NCI-H446 treated with DMSO at 0.1 percent for 48 hours (cell line): ENCODE data around the gene BLM.

ENCODE experiments used
- DNase-seq: peaks from one replicate; lab custom pipeline; 2025; lab: John Stamatoyannopoulos, UW

The BLM gene

DNA sequence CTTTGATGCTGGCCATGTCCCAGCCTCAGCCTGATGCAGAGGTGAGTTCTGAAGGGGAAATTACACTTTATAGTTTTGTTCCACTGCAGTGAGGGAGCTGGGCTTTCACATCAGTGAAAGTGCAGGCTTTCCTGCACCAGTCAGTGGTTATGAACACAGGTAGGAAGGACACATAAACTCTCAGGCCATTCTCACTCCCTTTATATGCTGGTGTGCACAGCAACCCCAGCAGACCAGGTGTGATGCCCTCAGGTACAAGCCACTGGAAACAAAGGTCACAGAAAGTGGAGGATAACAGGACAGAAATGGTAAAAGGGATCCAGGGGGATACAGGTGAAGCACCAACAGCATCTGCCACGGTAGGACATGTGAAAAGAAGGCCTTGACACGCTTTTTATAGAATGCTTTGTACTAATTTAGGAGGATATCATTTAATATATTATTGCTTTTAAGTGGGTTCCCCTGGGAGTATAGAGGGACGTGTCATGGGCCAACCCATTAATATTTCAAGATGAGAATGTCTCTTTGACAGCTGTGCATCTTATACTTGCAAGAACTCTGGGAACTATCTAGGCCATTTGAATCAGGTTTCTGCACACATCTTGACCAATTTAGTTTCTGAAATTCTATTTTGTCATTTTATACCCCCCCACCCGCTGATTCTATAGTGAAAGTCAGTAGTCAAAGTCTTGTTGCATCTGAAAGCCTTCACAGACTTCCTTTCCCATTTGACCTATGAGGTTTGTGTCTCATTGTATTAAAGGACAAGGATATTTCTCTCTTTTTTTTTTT is 25.0 kb upstream of the BLM start:
- DNase-seq: no peak

DNA sequence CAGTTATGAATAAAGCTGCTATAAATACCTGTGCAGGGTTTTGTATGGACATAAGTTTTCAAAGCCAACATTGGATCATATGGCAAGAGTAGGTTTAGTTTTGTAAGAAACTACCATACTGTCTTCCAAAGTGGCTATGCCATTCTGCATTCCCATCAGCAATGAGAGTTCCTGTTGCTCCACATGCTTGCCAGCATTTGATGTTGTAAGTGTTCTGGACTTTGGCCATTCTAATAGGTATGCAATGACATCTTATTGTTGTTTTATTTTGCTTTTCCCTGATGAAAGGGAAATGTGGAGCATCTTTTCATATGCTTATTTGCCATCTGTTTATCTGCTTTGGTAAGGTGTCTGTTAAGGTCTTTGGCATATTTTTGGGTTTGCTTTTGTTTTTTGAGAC is 22.2 kb upstream of the BLM start:
- no peak for DNase-seq

DNA sequence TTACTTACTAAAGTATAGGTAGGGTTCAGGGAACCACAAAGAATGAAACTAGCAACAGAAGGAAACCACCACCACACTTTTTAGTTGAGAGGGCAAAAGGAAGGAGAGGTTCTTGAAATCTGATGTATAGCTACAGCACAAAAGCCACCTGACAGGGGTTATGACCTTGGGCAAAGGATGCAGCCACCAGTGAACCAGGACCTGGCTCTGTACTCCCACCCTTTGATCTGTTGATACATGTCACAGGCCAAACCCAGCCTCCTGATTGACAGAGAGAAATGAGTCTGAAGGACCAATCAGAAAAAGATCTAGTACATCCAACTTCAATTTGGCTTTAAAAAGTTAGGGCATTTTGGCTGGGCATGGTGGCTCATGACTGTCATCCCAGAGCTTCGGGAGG is 20.0 kb upstream of the BLM start:
- DNase-seq: no peak

DNA sequence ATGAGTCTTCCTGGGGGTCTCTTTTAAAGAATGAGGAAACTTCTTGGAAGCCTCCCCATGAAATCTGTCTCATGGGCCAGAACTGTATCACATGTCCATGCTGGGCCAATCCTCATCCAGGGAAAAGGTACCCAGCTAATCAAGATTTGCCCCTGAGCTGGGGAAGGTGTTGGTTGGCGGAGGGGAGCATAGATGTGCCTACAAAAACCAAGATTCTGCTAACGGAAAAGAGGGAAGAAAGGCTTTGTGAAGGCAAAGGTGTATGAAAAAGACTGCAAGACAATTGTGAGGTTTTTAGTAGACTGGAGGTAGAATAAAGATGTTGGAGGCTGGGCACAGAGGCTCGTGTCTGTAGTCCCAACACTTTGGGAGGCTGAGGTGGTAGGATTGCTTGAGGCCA is 18.5 kb upstream of the BLM start:
- DNase-seq: no peak

DNA sequence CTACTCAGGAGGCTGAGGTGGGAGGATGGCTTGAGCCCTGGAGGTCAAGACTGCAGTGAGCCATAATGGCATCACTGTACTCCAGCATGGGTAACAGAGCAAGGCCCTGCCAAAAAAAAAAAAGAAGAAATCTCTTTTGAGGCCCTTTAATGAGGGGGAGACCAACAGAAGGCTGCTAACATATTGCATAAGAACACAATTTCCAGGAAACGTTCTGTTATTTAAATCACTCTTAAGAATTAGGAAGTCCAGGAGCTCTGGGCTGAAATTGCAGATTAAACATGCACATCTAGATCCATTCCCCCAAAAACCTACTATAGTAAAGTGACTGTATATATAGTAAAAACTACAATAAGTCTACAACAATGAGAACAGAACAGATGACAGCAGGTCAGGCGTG is 16.1 kb upstream of the BLM start:
- DNase-seq: no peak

DNA sequence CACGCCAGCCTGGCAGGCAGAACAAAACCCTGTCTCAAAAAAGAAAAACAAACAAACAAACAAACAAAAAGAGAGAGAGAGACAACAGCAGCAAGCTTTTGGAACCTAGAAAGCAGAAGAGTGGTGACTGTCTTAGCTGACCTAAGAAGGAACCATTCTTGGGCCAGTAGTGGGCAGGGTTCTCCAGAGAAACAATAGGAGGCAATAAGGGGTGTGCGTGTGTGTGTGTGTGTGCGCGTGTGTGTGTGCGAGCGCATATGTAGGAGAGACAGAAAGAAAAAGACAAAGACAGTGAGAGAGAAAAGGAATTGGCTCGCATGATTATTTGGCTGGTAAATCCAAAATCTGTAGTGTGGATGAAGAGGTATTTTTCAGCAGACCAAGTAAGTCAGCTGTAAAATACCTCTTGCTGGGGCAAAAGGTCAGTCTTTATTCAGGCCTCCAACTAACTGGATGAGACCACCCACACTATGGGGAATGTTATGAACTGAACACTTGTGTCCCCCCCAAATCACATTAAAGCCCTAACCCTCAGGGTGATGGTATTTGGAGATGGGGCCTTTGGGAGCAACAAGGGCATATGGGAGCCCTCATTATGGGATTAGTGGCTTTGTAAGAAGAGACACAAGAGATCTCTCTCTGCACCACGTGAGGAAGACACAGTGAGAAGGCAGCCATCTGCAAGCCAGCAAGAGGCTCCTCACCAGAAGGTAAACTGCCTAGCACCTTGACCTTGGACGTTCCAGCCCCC is 15.1 kb upstream of the BLM start:
- DNase-seq: no peak

DNA sequence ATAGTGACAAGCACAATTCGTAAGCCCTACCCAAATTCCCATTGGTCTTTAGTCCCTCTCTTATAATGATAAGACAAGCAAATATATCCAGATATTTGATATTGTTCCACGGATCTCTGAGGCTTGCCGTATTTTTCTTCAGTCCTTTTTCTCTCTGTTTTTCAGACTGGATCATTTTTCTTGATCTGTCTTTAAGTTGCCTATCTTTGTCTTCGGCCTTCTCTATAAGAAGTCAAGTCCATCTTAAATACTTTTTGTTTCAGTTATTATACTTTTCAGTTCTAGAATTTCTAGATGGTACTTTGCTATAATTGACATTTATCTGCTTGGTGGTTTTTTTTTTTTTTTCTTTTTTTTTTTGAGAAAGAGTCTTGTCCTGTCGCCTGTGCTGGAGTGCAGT is 13.7 kb upstream of the BLM start:
- no peak for DNase-seq

DNA sequence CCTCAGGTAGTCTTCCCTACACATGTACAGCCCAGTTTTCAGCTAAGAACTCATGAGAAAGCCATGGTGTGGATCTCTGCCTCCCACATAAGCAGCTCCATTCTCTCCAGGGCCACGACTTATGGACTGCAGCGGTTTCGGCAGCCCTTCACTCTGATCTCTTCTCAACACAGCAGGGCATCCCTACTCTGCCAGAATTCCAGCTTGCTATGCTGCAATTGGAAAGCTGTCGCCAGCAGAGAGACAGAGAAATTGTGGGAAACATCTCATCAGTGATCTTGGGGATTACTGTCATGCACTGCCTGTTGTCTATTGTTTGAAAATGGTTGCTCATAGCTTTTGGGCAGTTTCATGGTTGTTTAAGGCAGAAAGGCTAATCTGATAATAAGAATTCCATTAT is 11.9 kb upstream of the BLM start:
- no peak for DNase-seq

DNA sequence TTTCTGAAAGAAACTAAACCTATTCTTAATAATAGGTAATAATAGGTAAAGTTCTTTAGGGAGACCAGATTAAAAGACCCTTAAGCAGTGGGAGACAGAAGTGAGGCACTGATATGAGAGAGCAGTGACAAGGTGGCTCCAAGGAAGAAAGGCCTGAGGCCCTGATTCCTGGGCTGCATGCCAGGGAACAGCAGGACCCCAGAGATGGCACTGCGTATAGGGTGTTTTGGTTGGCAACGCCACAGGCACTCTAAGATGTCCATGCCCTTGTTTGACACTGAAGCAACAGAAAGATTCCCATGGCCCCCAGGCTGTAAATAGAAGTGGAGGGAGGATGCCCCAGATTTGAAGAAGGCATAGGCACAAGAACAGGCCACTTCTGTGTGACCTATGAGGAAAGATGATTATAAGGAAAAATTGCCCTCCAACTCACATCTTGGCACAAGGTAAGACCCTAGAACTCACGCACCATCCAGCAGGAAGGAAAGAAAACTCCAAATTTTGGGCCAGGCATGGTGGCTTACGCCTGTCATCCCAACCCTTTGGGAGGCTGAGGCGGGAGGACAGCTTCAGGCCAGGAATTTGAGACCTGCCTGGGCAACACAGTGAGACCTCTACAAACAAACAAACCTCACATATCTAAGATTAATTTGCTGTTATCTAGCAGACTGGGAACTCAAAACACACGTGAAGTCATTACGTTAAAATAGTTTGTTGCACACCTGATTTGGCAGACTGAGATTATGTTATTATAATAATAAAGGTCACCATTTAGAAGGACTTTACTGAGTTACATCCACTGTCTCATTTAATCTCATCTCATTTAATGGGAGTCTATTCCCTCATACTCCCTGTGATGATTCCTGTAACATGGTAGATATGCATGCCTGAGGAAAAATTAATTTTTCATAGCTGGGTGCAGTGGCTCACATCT is 10.5 kb upstream of the BLM start:
- DNase-seq: peak; percentile 51

DNA sequence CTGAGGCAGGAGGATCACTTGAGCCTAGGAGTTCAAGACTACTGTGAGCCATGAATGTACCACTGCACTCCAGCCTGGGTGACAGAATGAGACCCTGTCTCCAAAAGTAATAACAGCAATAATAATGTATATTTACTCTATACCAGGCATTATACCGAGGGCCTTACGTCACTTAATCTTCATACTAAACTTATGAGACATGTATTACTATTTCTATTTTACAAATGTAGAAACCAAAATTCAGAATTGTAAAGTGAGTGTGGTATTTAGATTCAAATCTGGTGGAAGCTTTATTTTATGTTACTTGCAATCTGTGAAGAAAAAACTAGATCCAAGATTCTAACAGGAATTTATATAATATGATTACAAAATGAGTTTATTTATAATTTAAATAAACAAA is 9.7 kb upstream of the BLM start:
- DNase-seq: no peak

DNA sequence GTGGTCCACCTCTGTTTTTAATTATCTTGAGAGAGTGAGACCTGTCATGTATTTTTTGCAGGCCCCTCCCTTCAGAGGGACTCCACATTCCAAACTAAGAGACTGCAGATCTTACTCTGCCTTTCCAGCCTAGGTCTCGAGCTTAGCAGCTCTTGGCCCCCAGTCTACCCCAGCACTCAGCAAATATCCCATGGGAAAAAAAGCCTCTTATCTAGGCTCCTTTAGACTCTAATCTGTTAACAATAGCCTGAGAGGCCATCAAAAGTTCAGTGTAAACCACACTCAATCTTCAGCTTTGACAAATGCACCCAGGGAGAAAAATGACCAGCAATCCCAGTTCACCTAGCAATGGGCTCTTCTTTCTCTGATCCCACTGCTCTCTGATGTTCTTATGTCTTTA is 8.6 kb upstream of the BLM start:
- no peak for DNase-seq

DNA sequence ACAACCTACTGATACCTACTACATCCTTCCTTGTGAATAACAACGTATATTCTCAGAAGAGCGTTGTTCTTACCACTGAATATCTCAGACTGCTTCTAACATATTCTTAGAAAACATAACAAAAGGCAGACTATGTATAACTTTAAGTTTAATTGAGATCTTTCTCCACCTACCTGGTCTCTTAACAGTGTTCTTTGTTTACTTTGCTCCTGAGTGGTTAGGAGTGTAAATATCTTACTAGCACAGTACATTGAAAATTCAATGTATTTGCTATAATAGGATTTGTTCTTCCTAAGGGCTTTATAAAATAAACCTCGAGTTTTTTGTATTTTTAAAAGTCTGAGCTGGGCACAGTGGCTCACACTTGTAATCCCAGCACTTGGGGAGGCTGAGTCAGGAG is 7.9 kb upstream of the BLM start:
- no peak for DNase-seq

DNA sequence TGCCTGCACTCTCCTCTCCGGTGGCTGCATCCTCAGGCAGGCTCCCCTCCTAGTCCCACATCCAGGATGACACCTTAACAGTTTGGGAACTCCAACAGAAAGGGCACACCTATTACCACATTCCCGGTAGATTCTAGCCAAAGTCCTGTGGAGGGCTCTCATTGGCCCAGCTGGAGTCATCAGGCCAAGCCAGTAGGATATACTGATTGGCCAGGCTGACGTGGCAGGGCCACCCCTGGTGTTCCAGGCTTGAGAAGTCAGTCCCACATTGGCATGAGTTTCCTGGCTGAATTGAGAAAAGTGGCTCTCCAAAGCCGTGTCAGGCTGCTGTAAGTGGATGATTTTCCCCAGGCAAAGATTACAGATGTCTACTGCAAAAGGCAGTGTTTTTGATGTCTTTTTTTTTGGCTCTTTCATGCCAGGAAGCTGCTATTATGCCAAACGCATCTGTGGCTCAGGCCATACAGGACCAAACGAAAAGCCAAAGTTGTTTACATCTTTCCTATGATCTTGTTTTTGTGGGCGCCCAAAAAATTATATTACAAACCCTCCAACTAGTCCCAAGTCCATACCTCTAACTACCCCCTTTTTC is 6.6 kb upstream of the BLM start:
- DNase-seq: peak; percentile 32

DNA sequence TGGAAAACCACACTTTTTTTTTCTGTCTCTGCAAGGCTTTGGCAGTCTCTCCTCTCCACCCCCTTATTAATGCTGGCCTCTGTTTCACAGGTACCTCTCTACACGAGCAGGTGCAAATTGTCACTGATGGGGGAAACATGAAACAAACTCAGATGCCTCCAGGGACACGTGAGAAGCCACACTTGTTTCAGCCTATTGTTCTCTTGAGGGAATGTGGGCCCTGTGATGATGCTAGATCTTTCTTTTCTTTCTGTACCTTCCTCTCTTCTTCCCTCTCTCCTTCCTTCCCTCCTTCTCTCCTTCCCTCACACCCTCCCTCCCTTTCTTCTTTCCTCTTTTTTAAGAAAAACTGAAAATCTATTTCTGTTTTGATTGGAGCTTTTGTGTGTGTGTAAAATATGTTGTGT is 5.7 kb upstream of the BLM start:
- DNase-seq: no peak

DNA sequence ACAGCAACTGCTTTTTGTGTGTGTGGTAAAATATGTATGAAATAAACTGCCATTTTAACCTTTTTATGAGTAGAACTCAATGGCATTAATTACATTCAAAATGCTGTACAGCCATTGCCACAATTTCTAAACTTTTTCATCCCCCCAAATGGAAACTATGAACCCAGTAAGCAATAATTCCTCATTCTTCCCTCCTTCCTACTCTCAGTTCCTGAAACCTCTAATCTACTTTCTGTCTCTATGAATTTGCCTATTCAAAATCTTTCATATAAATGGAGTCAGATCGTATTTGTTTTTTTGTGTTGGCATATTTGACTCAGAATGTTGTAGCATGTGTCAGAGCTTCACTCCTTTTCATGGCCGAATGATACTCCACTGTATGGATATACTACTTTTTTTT is 5.3 kb upstream of the BLM start:
- DNase-seq: no peak

DNA sequence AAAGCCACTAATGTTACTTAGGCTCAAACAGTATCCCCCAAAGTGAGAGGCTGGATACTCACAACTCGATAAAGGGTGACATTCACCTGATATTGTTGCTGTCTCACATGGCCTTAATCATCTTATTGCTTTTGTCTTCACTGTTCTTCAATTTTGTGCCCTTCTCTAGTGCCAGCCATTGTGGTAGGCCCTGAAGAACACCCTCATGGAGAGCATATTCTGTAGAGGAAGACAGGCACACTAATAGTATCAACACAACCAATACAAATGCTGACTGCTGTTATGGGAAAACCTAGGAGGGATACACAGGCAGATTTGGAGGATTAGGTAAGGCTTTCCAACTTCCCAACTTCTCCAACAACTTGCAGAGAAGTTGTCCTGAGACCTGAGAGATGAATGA is 4.1 kb upstream of the BLM start:
- no peak for DNase-seq

DNA sequence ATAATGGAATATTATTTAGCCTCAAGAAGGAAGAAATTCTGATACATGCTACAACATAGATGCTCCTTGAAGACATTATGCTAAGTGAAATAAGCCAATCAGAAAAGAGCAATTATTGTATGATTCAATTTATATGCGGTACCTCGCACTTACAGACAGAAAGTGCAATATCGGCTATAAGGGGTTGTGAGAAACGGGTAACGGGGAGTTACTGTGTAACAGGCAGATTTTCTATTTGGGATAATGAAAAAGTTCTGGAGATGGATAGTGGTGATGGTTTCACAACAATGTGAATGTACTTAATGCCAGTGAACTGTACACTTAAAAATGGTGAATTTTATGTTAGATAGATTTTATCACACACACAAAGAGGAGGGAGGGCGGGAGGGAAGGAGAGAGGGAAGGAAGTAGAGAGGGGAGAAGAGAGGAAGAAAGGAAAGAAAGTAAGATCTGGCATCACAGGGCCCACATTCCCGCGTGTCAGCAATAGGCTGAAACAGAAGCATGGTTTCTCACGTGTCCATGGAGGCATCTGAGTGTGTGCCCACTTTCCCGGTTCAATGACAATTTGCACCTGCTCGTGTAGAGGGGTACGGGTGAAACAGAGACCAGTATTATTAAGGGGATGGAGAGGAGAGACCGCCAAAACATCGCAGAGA is 700 bp upstream of the BLM start:
- DNase-seq: no peak

DNA sequence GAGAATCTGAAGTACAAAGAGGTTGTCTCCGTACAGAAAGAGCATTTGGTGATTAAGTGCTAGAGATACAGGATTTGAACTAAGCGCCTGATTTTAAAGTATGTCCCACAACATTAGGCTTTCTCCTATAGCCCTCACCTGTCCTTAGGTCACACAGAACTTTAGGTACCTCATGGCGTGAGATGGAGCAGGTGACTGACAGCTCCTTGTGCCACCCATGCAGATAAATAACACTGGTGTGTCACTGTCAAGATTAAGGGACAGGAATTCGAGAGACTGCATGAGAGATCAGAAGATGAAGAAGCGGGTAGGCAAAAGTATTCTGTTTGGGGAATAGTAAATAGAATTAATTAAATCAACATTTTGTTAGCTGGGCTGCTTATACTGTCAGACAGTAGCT is 1.1 kb downstream of the BLM start:
- DNase-seq: no peak

DNA sequence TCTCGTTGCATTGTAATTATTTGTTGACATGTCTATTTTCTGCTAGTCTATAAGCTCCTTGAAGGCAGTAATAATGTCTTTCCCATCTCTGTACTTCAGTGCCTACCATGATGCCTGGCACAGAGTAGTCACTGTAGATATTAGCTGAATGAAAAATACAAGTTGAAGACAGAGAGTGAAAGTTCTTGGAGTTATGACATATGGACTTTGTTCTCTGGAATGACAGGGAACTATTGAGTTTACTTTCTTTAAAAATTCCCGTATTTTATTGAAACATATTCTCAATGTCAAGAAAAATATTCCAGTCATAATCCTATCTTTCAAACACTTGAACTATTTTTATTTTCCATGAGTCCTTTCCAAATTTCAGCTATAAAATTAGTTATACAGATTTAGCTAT is 3.0 kb downstream of the BLM start:
- DNase-seq: no peak

DNA sequence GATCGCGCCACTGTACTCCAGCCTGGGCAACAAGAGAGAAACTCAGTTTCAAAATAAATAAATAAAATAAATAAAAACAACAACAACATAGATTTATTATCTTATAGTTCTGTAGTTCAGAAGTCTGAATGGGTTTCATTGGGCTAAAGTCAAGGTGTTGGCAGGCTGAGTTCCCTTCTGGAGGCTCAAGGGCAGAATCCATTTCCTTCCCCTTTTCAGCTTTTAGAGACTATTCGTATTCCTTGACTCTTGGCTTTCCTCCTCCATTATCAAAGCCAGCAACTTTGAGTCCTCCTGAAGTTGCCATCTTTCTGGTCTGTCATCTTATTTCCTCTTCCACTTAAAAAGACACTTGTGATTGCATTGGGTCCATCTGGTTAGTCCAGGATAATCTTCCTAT is 12.1 kb downstream of the BLM start:
- no peak for DNase-seq

DNA sequence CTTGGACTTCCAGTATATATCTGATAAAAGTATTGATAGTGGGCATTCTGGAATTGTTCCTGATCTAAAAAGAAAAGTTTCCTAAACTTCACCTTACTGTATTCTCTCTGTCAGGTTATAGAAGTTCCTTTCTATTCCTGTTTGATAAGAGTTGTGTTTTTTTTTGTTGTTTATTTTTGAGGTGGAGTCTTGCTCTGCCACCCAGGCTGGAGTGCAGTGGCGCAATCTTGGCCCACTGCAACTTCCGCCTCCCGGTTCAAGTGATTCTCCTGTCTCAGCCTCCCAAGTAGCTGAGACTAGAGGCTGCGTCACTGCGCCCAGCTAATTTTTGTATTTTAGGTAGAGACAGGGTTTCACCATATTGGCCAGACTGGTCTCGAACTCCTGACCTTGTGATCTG is 13.1 kb downstream of the BLM start:
- DNase-seq: no peak

DNA sequence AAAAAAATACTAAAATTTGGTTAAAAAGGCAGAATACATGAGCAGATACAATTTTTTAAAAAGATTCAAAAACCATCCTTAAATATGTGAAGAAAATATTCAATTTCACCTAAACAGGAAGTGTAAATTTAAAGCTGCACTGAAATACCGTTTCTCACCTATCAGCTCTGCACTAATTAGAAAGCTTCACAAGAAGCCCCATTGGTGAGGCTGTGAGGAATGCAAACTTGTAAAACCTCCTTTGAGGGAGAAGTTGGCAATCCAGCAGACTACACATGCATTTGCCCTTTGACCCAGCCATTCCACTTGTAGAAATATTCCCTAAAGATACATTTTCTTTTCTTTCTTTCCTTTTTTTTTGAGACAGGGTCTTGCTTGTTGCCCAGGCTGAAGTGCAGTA is 18.8 kb downstream of the BLM start:
- DNase-seq: no peak
